Neuronal stem cell (in vitro differentiated cells): ENCODE data around the gene METTL24.

Experiments used
- DNase-seq: peaks from one replicate; pipeline ENCODE4 v3.0.0-alpha.2; 2013; ENCODE audit warnings: low spot score
- H2AFZ ChIP-seq: one replicate; pipeline ENCODE4 v1.6.1; 2013; ENCODE audit warnings: mild to moderate bottlenecking, low read length, inconsistent platforms
- H2AK5ac ChIP-seq: 2 replicates; pipeline ENCODE4 v1.6.1; 2013; ENCODE audit warnings: low read depth, mild to moderate bottlenecking, inconsistent platforms, low read length, moderate library complexity, mixed read lengths
- H2BK120ac ChIP-seq: 2 replicates; pipeline ENCODE4 v1.6.1; 2013; ENCODE audit warnings: low read depth, mild to moderate bottlenecking, inconsistent platforms, low read length, moderate library complexity, mixed read lengths
- H2BK12ac ChIP-seq: one replicate; pipeline ENCODE4 v1.6.1; 2013; ENCODE audit warnings: low read length, inconsistent platforms
- H2BK15ac ChIP-seq: 2 replicates; pipeline ENCODE4 v1.6.1; 2013; ENCODE audit warnings: mild to moderate bottlenecking, low read length, inconsistent platforms, mixed read lengths
- H2BK5ac ChIP-seq: one replicate; pipeline ENCODE4 v1.6.1; 2013; ENCODE audit warnings: inconsistent platforms, mild to moderate bottlenecking, low read length, moderate library complexity
- H3K14ac ChIP-seq: one replicate; pipeline ENCODE4 v1.6.1; 2013; ENCODE audit warnings: low read length, inconsistent platforms
- H3K18ac ChIP-seq: 2 replicates; pipeline ENCODE4 v1.6.1; 2013; ENCODE audit warnings: low read length, inconsistent platforms
- H3K23ac ChIP-seq: 2 replicates; pipeline ENCODE4 v1.6.1; 2013; ENCODE audit warnings: low read depth, mild to moderate bottlenecking, mixed read lengths, low read length, inconsistent platforms; ENCODE audit not compliant: poor library complexity
- H3K27ac ChIP-seq: replicated peaks from 3 replicates; pipeline ENCODE4 v1.5.1; 2013; ENCODE audit warnings: low read length, inconsistent platforms
- H3K27me3 ChIP-seq, 3 experiments: 2 replicates each; pipeline ENCODE4 v1.6.1; 2013; ENCODE audit warnings: low read length in 3 of 3, mild to moderate bottlenecking in 2 of 3, inconsistent platforms in 1 of 3, low read depth in 1 of 3, mixed read lengths in 1 of 3, moderate library complexity in 1 of 3; ENCODE audit not compliant: control insufficient read depth in 3 of 3, insufficient read depth in 3 of 3
- H3K36me3 ChIP-seq, 2 donors: replicated peaks in 1 of 2; 2 replicates each; pipeline ENCODE4 v1.6.1; 2013; ENCODE audit warnings: low read length in 2 of 2; ENCODE audit not compliant: control insufficient read depth in 2 of 2, insufficient read depth in 2 of 2
- H3K4ac ChIP-seq: 2 replicates; pipeline ENCODE4 v1.6.1; 2013; ENCODE audit warnings: inconsistent platforms, mild to moderate bottlenecking, low read length, moderate library complexity
- H3K4me1 ChIP-seq, 2 donors: 1 replicate in 1 of 2; 2 replicates in 1 of 2; pipeline ENCODE4 v1.6.1; 2013; ENCODE audit warnings: low read length in 2 of 2, low read depth in 1 of 2; ENCODE audit not compliant: control insufficient read depth in 2 of 2, insufficient read depth in 1 of 2
- H3K4me2 ChIP-seq: one replicate; pipeline ENCODE4 v1.6.1; 2013; ENCODE audit warnings: mild to moderate bottlenecking, low read length, inconsistent platforms; ENCODE audit not compliant: insufficient read depth, poor library complexity, severe bottlenecking
- H3K4me3 ChIP-seq, 2 donors: 2 replicates each; pipeline ENCODE4 v1.5.1; 2013; ENCODE audit warnings: low read length in 2 of 2, mild to moderate bottlenecking in 2 of 2, inconsistent platforms in 1 of 2, moderate library complexity in 1 of 2
- H3K79me1 ChIP-seq: one replicate; pipeline ENCODE4 v1.6.1; 2013; ENCODE audit warnings: low read depth, mild to moderate bottlenecking, inconsistent platforms, low read length, moderate library complexity
- H3K9ac ChIP-seq: one replicate; pipeline ENCODE4 v1.6.1; 2013; ENCODE audit warnings: mild to moderate bottlenecking, low read depth, low read length, inconsistent platforms; ENCODE audit not compliant: poor library complexity
- H3K9me3 ChIP-seq, 2 donors: replicated peaks in 1 of 2; 2 replicates each; pipeline versions ENCODE3 to v1.6.1; 2013; ENCODE audit warnings: low read length in 2 of 2, mild to moderate bottlenecking in 2 of 2, inconsistent platforms in 1 of 2, low read depth in 1 of 2, mixed read lengths in 1 of 2, moderate library complexity in 1 of 2; ENCODE audit not compliant: control insufficient read depth in 2 of 2, insufficient read depth in 1 of 2
- H4K8ac ChIP-seq: one replicate; pipeline ENCODE4 v1.6.1; 2013; ENCODE audit warnings: low read depth, mild to moderate bottlenecking, inconsistent platforms, low read length, moderate library complexity
- H4K91ac ChIP-seq: one replicate; pipeline ENCODE4 v1.6.1; 2013; ENCODE audit warnings: low read length, low read depth, mild to moderate bottlenecking, inconsistent platforms; ENCODE audit not compliant: poor library complexity
- WGBS, 2 donors: extraction: QIAGEN DNeasy Blood & Tissue Kit; methylation state at CpG; one replicate each; pipeline ENCODE4 v1.1.7; 2013; ENCODE audit warnings: missing lambda C conversion rate in 2 of 2, mixed read lengths in 1 of 2; ENCODE audit not compliant: insufficient read length in 2 of 2, insufficient replicate concordance in 1 of 2; ENCODE audit errors: extremely low coverage in 2 of 2; 5-methylcytosine and 5-hydroxymethylcytosine counted together

METTL24 gene

DNA sequence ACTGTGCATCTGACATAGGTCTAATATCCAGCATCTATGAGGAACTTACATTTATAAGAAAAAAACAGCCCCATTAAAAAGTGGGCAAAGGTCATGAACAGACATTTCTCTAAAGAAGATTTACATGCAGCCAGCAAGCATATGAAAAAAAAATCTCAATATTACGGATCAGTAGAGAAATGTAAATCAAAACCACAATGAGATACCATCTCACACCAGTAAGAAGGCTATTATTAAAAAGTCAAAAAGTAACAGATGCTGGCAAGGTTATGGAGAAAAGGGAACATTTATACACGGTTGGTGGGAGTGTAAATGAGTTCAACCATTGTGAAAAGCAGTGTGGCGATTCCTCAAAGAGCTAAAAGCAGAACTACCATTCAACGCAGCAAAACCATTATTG lies 13.1 kb downstream of the METTL24 start:
- no peak overlapping the region for H3K4me2 ChIP-seq
- H3K36me3 ChIP-seq: no peaks in the 10 kb centered on the region

DNA sequence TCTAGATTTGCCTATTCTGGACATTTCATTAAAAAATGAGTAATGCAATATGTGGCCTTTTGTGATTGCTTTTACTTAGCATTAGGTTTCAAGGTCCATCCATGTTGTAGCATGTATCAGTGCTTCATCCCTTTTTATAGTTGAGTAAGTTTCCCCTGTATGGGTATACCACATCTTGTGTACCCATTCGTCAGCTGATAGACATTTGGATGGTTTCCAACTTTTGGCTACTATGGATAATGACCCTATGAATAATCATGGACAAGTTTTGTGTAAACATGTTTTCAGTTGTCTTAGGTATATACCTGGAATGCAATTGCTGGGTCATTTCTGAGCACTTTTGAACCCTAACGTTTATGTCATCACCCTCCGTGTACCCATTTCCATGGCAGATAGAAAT lies 15.4 kb downstream of the METTL24 start:
- Histone ChIP-seq H2AK5ac (no peak overlapping the region), H3K4me3 (no peak overlapping the region), H3K18ac (no peak overlapping the region), H2AFZ (no peak overlapping the region), H3K23ac (no peak overlapping the region), H3K4me1 (peaks cover 4 to 6% of the 10 kb centered on the region in 2 donors), H3K4ac (no peak overlapping the region), H3K4me2 (no peak overlapping the region), H3K36me3 (no peaks in the 10 kb centered on the region), H2BK5ac (no peak overlapping the region), H3K9ac (no peak overlapping the region), H3K9me3 (no peaks in the 10 kb centered on the region), H2BK12ac (no peak overlapping the region), H4K8ac (no peak overlapping the region), H2BK15ac (no peak overlapping the region), H3K79me1 (no peaks in the 10 kb centered on the region), H2BK120ac (no peak overlapping the region), H3K14ac (no peak overlapping the region), H4K91ac (no peak overlapping the region), H3K27me3 (no peaks in the 10 kb centered on the region), H3K27ac (no peak overlapping the region)
- WGBS, 2 donors: no CpG with 5 or more reads among the region's 3 CpGs
- DNase-seq: no peak

More for the DNA sequence above, 13.1 kb downstream of the METTL24 start:
- no peak overlapping the region for H3K23ac ChIP-seq
- H2BK120ac ChIP-seq: no peak overlapping the region
- H3K9ac ChIP-seq: no peak overlapping the region
- no peaks in the 10 kb centered on the region for H3K27me3 ChIP-seq
- no peak overlapping the region for H3K4ac ChIP-seq
- H3K27ac ChIP-seq: no peak overlapping the region
- H2BK15ac ChIP-seq: no peak overlapping the region
- peaks cover 1% of the 10 kb centered on the region for H3K79me1 ChIP-seq
- no peak overlapping the region for H4K8ac ChIP-seq
- H2BK5ac ChIP-seq: no peak overlapping the region
- H3K14ac ChIP-seq: no peak overlapping the region
- peaks cover 7 to 11% of the 10 kb centered on the region in 2 donors for H3K4me1 ChIP-seq
- DNase-seq: no peak
- H2AK5ac ChIP-seq: no peak overlapping the region
- H4K91ac ChIP-seq: no peak overlapping the region
- WGBS, 2 donors: no CpG with 5 or more reads among the region's 4 CpGs
- no peak overlapping the region for H3K4me3 ChIP-seq
- H3K18ac ChIP-seq: no peak overlapping the region
- H2BK12ac ChIP-seq: no peak overlapping the region
- H3K9me3 ChIP-seq: no peaks in the 10 kb centered on the region
- H2AFZ ChIP-seq: no peak overlapping the region

DNA sequence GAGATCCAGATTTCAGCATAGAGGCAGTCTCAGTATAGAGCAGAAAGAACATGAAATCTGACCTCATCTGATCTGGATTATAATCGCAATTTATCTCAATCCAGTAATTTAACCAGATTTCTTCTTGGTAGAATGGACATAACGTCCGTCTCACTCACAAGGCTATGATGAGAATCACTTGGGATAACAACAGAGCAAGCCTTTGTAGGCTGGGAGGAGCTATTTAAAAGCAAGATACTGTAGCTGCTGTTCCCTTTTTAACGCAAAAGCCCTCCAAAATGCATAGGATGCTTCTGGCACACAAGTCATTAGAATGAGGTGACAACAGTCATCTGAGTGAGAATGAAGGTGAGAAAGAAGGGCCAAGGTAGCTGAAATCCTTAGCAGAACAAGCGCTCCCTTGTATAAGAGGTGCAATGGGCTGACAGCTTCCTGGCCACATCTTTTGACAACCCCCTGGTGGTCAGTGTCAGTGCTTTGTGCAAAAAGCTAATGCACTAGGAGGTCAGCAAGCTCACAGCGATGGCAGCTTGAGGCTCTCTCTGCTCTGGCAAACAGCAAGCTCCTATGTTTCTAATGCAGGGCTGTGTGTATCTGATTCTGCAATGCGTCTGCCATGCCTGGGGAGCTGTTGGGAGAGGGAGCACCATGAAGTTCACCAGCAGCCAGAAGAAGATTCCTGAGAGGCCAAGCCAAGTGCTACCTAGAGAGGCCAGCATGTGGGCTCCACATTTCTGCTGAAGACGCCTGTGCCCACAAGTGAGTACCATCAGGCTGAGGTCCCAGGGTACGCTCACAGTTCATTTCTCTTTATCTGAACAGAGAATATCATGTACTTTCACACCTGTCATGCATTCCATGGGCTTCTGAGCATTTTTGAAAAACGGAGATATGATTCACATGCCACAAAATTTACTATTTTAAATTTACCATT lies 16.2 kb downstream of the METTL24 start:
- Histone ChIP-seq H2AK5ac (no peak overlapping the region), H3K4me2 (no peak overlapping the region), H3K4ac (no peak overlapping the region), H3K27ac (no peak overlapping the region), H3K4me3 (no peak overlapping the region), H3K23ac (no peak overlapping the region), H4K91ac (no peak overlapping the region), H3K79me1 (no peaks in the 10 kb centered on the region), H2BK5ac (no peak overlapping the region), H3K18ac (no peak overlapping the region), H2AFZ (peak overlapping the region; percentile 68), H4K8ac (no peak overlapping the region), H2BK15ac (no peak overlapping the region), H2BK12ac (no peak overlapping the region), H3K27me3 (no peaks in the 10 kb centered on the region), H3K14ac (no peak overlapping the region), H2BK120ac (no peak overlapping the region), H3K4me1 (peaks cover 4 to 6% of the 10 kb centered on the region in 2 donors), H3K9me3 (no peaks in the 10 kb centered on the region), H3K36me3 (no peaks in the 10 kb centered on the region), H3K9ac (no peak overlapping the region)
- no CpG with 5 or more reads among the region's 10 CpGs for WGBS, 2 donors
- DNase-seq: no peak

DNA sequence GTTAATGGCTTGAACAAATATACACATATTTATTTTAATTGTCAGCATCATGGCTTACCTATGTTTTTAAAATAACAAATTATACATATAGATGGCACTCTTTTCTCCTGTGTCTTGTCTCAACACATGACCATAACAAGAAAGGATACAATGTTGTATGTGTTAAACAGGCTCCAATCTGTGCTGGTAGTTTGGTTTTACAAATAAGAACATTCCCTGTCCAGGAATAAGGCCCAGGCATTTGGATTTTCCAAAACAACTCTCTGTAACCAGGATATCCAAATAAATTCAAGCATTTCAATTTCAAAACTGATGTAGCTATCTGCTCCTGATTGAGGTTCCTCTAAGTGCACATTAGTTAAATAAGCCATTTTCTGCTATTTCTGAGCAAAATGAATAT lies 17.1 kb downstream of the METTL24 start:
- Histone ChIP-seq H2BK12ac (no peak overlapping the region), H3K4me1 (peaks cover 4 to 6% of the 10 kb centered on the region in 2 donors), H3K36me3 (no peaks in the 10 kb centered on the region), H3K4me2 (no peak overlapping the region), H3K79me1 (no peaks in the 10 kb centered on the region), H2BK120ac (no peak overlapping the region), H3K9me3 (no peaks in the 10 kb centered on the region), H2BK15ac (no peak overlapping the region), H3K27me3 (no peaks in the 10 kb centered on the region), H4K91ac (no peak overlapping the region), H2AFZ (no peak overlapping the region), H3K4ac (no peak overlapping the region), H2AK5ac (no peak overlapping the region), H3K9ac (no peak overlapping the region), H3K14ac (no peak overlapping the region), H3K4me3 (no peak overlapping the region), H2BK5ac (no peak overlapping the region), H4K8ac (no peak overlapping the region), H3K23ac (no peak overlapping the region), H3K18ac (no peak overlapping the region), H3K27ac (no peak overlapping the region)
- DNase-seq: no peak
